ENCODE measurements around the gene SLC13A3.

Gene SLC13A3, protein sequence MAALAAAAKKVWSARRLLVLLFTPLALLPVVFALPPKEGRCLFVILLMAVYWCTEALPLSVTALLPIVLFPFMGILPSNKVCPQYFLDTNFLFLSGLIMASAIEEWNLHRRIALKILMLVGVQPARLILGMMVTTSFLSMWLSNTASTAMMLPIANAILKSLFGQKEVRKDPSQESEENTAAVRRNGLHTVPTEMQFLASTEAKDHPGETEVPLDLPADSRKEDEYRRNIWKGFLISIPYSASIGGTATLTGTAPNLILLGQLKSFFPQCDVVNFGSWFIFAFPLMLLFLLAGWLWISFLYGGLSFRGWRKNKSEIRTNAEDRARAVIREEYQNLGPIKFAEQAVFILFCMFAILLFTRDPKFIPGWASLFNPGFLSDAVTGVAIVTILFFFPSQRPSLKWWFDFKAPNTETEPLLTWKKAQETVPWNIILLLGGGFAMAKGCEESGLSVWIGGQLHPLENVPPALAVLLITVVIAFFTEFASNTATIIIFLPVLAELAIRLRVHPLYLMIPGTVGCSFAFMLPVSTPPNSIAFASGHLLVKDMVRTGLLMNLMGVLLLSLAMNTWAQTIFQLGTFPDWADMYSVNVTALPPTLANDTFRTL

DNA sequence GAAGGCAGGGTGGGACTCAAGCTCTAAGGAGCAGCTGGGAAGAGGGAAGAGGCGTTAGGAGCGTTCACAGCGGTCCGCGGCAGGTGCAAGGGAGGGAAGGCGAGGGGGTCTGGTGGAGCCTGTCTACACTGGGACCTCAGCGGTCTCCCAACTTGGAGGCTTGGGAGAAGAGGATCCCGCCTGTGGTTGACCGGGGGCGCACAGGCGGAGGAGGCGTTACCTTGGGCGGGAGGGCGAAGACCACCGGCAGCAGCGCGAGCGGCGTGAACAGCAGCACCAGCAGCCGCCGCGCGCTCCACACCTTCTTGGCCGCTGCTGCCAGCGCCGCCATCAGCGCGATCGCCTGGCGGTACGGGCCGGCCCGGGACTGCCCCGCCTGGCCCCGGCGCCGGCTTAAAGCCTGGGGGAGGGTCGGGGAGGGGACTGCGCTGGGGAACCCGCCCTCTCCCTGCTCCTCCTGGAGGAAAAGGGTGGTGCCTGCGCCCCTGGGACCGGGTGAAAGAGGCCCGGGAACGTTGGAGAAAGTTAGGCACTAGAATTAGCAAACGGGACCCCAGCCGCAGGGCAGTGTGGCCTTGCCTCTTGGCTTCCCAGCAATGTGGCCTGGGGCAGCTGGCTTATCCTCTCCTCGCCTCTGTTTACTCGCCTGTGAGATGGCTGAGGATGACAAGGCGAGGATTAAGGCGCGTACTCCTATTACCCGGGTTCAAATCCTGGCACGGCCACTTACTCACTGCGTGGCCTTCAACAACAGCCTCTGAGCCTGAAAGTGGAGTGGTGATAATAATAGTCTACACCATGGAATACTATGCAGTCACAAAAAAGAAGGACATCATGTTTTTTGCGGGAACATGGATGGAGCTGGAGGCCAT, at the start of gene SLC13A3:
SLC13A3 (minus strand) TSS at position 369 of the 872 bp plus-strand sequence; CDS start at position 331, 38 bp downstream.
- no peak for DNase-seq

DNA sequence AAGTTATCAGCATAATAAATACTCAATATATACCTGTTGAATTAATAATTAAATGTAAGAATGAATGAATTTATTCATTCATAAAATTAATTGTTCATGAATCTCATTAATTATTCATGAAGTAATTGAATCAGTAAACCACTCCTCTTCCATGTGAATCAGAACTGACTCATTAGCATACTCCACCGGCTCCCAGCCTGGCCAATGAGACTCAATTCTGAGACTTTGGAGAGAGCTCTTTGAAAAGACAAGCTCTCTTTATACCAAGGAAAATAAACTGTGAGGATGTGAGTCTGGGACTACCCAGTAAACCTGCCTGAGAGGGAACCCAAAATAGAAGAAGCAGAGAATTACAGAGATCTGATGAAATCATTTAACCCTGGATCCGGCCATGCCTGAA, 49.8 kb upstream of the SLC13A3 start:
- no peak for DNase-seq

DNA sequence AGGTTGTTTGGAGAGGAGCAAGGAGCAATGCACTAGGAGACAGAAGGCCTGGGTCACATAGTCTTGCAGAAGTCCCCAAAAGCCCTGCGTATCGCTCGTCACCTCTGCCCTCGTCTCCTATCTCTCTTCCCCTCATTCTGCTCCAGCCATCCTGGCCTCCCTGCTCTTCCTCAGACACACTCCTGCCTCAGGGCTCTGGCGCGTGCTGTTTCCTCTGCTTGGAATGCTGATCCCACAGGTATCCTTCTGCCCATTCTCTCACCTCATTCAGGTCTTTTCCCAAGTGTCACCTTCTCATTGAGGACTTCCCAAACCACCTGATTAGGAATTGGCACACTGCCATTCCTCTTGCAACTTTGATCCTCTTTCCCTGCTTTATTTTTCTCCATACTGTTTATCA, 49.2 kb upstream of the SLC13A3 start:
- no peak for DNase-seq

DNA sequence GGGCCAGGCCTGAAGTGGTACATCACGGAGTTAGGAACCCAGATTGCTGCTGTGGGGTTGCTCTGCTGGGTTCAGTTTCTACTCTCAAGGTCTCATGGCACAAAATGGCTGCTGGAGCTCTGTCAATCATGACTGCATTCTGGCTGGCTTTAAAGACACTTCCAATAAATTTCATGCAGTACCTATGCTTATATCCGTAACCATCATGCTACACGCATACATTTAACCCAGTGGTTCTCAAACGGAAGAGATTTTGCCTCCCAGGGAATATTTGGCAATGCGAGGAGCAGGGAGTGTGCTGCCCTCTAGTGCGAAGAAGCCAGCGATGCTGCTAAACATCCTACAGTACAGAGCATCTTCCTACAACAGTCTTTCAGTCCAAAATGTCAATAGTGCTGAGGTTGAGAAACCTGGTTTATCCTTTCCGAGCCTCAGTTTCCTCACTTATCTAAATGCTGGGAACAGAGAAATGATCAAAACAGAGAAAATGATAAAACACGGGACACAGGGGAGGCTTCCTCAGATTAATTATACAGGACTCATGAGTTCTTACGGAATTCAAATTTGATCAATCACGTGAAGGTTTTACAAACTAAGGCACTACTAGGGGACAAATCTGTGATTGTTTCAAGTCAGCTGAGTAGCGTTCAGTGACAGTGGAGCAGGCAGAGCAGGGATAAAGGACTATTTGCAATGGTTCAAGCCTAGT, 48.5 kb upstream of the SLC13A3 start:
- DNase-seq, result no peak

DNA sequence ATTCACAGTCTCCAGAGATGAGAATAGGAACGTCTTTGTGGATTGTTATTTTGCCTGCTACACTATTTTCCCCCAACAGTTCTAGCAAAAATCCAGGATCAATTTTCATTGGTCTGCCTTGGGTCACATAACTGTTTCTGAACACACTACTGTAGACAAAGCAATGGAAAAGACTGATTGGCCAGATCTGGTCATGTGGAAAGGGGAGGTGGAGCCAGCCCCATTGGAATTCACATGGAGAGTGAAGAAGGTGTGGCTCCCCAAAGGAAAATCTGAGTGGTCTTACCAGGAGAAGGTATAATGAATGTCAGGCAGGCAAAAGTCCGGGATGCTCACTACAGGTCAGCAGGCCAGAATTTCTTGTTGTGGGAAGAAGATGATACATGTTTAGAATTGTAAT, 47.5 kb upstream of the SLC13A3 start:
- DNase-seq, result no peak

DNA sequence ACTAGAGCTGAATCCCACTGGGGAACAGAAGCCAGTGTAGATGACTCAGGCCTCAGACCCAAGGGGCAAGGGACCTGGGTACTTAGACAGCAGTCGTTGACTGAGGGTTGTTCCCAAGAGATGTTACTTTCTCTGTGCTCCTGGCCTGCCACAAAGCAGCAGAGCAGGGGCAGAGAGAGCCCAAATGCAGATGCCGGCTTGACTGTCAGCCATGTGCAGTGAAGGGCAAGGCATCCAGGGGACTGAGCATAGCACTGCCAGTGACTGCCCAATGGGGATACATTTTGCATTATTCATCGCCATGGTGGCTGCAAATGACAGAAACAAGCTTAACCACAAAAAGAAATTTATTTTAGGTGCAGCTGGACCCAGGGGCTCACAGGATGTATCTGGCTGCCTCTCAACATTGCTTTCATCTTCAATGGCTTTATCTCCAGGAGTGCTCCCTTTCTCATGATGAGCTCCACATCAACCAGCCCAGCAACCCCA, 45.6 kb upstream of the SLC13A3 start:
- no peak for DNase-seq

DNA sequence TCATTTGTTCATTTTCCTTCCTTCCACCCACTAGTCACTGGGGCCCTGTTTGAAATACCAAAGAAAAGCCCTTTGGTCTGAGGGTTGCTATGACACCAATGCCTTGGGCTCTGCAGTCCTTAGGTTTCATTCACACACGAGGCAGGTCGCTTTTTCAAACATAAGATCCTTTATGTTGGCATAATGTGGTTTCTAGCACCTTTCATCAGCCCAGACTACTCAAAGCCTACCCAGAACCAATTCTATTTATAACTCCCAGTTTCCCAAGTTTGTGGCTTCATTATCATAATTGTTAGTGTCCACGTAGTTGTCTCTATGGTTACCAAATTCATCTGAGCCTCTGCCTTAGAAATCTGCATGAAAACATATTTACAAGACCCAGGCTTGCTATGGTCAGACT, 44.6 kb upstream of the SLC13A3 start:
- no peak for DNase-seq

DNA sequence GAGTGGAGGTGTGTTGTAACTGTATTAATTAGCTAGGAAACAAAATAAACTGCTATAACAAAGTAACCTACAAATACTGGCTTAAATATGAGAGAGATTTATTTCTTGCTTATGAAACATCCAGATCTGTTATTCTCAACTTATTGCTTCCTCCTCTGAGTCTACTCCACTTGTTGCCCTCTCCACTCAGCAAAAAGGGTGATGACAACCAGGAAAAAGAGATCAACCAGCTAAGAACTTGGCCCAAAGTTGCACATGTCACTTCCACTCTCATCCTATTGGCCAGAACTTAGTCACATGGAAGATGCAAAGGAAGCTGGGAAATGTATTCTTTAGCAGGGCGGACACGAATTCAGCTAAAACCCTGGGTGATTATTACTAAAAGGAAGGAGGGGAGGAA, 43.2 kb upstream of the SLC13A3 start:
- no peak for DNase-seq

DNA sequence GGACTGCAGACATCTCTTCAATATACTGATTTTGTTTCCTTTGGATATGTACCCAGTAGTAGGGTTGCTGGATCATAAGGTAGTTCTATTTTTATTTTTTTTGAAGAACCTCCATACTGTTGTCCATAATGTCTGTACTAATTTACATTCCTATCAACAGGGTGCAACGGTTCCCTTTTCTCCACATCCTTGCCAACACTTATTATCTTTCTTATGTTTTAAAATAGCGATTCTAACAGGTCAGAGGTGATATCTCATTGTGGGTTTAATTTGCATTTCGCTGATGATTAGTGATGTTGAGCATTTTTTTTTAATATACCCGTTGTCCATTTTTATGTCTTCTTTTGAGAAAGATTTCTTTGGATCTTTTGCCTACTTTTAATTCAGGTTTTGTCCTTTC, 39.9 kb upstream of the SLC13A3 start:
- no peak for DNase-seq

DNA sequence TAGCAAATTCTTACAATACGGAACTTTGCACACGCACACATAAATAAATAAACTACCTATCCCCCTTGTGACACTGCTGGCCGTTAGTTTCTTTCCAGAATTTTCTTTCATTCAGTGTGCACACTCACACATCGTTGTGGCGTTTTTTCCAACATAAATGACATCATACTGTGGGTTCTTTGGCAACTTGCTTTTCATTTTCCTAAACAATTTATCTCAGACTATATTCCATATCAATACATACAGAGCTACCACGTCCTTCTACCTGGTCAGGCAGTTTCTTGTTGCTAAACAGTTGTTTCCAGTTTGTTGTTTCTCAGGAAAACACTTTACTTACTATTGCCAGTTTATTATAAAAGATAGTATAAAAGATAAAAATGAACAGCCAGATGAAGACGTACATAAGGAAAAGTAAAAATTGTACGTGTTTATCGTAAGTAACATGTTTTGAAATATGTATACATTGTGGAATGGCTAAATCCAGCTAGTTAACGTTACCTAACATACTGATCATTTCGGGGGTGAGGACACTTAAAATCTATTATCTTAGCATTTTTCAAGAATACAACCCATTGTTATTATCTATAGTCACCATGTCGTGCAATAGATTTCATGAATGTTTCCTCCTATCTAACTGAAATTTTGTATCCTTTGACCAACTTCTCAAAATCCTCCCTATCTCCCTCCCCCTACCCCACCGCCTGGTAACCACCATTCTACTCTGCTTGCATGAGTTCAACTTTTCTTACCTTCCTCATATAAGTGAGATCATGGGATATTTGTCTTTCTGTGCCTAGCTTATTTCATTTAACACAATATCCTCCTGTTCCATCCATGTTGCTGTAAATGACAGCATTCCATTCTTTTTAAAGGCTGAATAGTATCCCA, 39.2 kb upstream of the SLC13A3 start:
- DNase-seq, result no peak

DNA sequence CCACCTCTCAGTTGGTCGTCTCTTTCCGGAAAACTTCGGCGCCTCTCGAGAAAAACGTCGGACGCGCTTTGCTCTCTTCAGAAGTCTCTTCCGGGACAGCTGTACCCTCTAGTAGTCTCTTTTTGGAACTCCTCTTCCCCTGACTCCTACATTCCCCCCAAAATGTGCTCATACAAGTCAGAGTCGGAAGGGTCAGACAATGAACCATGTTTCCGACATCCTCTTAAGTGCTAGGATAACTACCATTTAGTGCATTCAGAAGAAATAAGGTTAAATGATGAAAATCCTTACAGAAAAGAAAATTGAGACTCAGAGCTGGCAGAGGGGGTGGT, 38.5 kb upstream of the SLC13A3 start:
- DNase-seq, result no peak

DNA sequence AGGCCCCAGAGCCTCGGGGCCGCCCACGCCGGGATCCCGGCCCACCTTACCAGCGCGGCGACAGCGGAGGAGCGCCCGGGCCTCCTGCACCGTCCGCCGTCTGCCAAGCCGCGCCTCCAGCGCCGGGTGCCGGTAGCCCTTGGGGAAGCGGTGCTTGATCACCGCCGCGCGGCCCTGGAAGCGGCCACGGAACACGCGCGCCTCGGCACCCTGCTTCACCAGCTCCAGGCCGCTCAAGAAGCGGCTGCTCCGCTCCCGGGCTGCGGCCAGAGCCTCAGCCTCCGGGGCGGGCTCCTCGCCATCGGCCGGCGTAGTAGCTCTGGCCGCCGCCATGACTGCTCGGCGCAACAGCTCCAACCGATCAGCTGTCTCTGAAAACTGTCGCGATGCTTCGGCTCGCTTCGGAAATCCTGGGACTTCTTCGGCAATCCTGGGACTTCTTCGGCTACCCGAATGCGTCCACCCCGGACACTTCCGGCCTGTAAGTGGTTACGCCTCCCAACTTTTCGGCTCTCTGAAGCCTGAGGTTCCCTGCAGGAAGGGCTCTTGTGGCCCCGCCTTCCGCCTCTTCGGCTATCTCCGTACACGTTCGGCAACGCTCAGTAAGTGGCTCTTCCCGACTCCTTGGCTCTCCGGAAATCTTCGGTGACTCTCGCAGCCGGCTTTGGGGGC, 38.0 kb upstream of the SLC13A3 start, which contains the start of gene TP53RK:
TP53RK (minus strand) TSS at position 363 of the 672 bp plus-strand sequence; CDS start at position 333, 30 bp downstream.
- peak; percentile 100 for DNase-seq

DNA sequence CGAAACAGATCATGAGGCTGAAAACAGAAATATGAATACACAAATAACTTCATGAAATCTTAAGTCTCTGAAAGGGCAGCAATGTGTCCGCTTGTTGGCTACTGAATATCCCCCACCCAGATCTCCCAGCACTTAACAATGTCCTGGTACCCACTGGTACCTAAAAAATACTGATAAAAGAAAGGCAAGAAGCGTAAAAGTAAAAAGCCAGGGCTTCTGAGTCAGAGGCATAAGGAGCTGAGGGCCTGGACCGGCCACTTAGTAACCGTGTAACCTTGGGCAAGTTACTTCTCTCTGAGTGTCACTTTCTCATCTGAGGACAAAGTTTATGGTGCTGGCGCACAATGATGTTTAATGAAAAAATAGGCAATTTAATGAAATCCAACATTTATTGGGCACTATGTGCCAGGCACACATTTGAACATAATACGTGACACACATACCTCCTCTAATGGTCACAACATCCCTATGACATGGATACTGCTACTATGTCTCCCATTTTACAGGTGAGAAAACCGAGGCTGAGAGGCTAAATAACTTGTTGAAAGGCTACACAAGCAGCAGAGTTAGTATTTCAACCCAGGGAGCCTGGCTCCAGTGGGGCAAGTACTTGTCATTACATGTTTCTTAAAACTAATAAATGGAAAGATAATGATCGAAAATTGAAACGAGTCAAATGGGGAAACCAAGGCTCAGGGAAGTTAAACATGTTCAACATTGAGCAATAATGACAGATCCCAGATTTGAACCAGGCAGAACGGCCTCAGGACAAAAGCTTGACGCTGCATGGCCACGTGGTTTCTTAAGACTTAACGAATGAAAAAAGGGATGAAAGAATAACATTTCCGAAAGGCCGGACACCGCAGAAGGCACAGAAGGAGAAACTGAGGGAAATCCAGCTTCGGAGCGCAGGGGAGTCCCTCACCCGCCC, 37.2 kb upstream of the SLC13A3 start:
- no peak for DNase-seq

DNA sequence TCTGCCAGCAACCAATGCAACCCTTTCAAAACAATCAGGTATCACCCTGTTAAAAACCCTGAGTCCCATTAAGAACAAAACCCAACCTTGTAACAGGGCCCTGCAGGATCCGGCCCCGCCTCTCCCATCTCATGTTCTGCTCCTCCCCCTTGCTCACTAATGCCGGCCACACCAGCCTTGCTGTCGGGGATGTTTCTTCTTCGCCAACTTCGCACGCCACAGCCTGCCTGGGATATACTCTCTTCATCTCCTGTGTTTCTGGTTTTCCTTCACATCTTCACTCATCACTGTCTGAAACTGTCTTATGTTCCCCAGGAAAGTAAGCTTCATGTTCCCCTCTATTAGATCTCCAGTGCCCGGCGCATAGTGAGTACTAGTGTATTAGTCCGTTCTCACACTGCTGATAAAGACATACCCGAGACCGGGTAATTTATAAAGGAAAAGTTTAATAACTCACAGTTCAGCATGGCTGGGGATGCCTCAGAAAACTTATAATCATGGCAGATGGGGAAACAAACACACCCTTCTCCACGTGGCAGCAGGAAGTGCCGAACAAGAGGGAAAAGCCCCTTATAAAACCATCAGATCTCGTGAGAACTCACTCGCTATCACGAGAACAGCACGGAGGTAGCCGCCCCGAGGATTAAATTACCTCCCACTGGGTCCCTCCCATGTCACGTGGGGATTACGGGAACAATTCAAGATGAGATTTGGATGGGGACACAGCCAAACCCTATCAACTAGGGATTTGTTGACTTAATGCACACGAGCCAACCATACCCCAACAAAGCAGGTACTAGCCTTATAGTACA, 32.9 kb upstream of the SLC13A3 start:
- DNase-seq, result peak; percentile 65

DNA sequence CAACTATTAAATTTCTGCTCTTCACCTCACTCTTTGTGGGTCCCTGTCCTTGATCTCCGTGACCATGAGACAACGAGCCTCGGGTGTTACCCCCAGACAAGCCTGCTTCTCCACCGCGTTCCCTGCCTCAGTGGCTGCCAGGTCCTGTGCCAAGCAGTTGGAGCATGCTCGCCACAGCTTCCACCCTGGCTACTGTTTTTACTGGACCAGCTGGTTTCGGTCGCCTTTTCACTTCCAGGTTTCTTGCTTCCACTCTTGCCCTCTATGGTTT, 32.3 kb upstream of the SLC13A3 start:
- DNase-seq, result no peak

DNA sequence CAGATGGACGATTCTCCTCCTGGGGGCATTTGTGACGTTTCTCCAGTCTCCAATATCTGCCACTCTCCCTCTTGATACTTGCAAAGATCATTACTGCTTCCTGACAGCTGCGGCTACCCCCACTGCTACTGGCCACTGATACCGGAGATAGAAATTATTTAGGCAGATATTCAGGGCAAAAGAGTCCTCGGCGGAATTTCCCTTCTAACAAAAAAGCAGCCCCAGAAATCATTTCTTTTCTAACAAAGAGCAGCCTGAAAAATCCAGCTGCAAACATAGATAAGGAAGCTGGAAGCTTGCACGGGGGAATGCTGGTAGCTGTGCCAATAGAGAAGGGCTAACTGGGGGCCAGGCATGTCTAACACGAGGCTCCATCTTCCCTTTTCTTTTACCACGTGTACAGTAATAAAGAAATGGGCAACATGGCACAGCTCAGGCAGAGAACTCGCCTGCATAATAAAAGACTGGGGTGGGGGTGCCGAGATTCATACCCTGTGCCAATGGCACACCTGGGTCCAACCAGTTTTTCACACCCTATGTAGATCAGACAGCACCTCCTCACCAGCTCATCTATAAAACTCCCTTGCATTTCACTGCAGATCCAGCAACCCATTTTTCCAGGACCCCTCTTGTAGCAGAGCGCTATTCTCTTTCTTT, 31.9 kb upstream of the SLC13A3 start:
- DNase-seq, result no peak

DNA sequence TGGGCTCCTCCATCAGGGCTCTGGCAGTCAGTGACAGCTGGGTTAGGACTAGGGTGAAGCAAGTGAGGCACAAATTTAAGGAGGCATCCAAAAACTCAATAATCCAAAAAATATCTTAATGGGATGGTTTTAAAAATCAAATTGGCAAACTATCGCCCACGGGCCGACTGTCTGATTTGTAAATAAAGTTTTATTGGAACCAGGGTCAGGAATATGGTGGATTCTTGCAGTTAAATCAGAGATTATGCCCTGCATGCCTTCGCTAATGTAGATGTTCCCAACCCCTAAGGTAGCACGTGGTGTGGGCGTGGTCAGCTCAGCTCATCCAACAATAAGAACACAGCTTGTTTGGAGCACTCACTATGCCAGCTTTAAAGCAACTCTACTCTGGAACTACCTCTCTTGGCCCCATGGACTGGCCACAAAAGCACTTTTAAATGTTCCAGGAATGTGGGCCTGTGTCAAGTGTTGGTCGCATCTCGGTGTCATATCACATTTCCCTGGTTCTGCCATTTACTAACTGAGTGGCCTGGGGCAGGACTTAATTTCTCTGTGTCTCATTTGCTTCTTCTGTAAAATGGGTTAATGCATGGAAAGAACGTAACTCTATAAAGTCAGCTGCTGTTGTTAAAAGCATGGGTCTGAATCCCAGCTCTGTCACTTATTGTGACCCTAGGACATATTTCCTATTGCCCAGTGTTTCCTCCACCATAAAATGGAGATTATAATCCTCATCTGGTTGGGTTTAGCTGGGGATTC, 31.0 kb upstream of the SLC13A3 start:
- no peak for DNase-seq

All from kidney glomerular epithelial cell (primary cell).